H9 (cell line): ENCODE results near the gene RIIAD1. TPM values are rescaled to one million over a fixed set of nuclear protein-coding genes. Genes with fewer than 3 reads are reported as not detected.

ENCODE experiments used
- DNase-seq: peaks from one replicate; pipeline ENCODE4 v3.0.0-alpha.2; 2017
- H2AFZ ChIP-seq: one replicate; pipeline ENCODE4 v1.6.1; 2013; ENCODE audit warnings: mild to moderate bottlenecking, low read length, control low read depth, moderate library complexity
- H2AK5ac ChIP-seq: 2 replicates; pipeline ENCODE4 v1.6.1; 2013; ENCODE audit warnings: low read length, control low read depth, mixed read lengths; ENCODE audit not compliant: insufficient read length
- H2BK120ac ChIP-seq: one replicate; pipeline ENCODE4 v1.6.1; 2013; ENCODE audit warnings: low read depth, mild to moderate bottlenecking, low read length, control low read depth, inconsistent platforms; ENCODE audit not compliant: poor library complexity, severe bottlenecking
- H2BK12ac ChIP-seq: 2 replicates; pipeline ENCODE4 v1.6.1; 2013; ENCODE audit warnings: low read length, control low read depth, mixed read lengths, low read depth; ENCODE audit not compliant: insufficient read length
- H2BK15ac ChIP-seq: 2 replicates; pipeline ENCODE4 v1.6.1; 2013; ENCODE audit warnings: low read depth, low read length, control low read depth
- H2BK20ac ChIP-seq: one replicate; pipeline ENCODE4 v1.6.1; 2013; ENCODE audit warnings: low read depth, mild to moderate bottlenecking, low read length, control low read depth, inconsistent platforms; ENCODE audit not compliant: poor library complexity, severe bottlenecking
- H2BK5ac ChIP-seq: 2 replicates; pipeline ENCODE4 v1.6.1; 2013; ENCODE audit warnings: low read length, control low read depth, mixed read lengths; ENCODE audit not compliant: insufficient read length
- H3K14ac ChIP-seq: 2 replicates; pipeline ENCODE4 v1.6.1; 2013; ENCODE audit warnings: low read length, control low read depth; ENCODE audit not compliant: insufficient read depth
- H3K18ac ChIP-seq: 2 replicates; pipeline ENCODE4 v1.6.1; 2013; ENCODE audit warnings: low read depth, mild to moderate bottlenecking, mixed read lengths, low read length, control low read depth; ENCODE audit not compliant: insufficient read length
- H3K23ac ChIP-seq: 2 replicates; pipeline ENCODE4 v1.6.1; 2013; ENCODE audit warnings: low read length, control low read depth, mixed read lengths, low read depth; ENCODE audit not compliant: insufficient read length
- H3K23me2 ChIP-seq: 2 replicates; pipeline ENCODE4 v1.6.1; 2013; ENCODE audit warnings: low read depth, mild to moderate bottlenecking, mixed read lengths, low read length, control low read depth; ENCODE audit not compliant: insufficient read length, poor library complexity, severe bottlenecking
- H3K27ac ChIP-seq: 2 replicates; pipeline ENCODE4 v1.5.1; 2013; ENCODE audit warnings: low read length, control low read depth, mixed read lengths, low read depth; ENCODE audit not compliant: insufficient read length
- H3K27me3 ChIP-seq: 2 replicates; pipeline ENCODE4 v1.6.1; 2013; ENCODE audit warnings: low read length, control low read depth, inconsistent platforms; ENCODE audit not compliant: insufficient read depth
- H3K4ac ChIP-seq: 2 replicates; pipeline ENCODE4 v1.6.1; 2013; ENCODE audit warnings: low read depth, mild to moderate bottlenecking, control low read depth, inconsistent platforms, low read length, moderate library complexity
- H3K4me1 ChIP-seq: 2 replicates; pipeline ENCODE4 v1.6.1; 2013; ENCODE audit warnings: low read length, control low read depth, inconsistent platforms; ENCODE audit not compliant: insufficient read depth
- H3K4me2 ChIP-seq: 2 replicates; pipeline ENCODE4 v1.6.1; 2013; ENCODE audit warnings: low read length, control low read depth, mixed read lengths; ENCODE audit not compliant: insufficient read length, insufficient read depth
- H3K56ac ChIP-seq: 2 replicates; pipeline ENCODE4 v1.6.1; 2013; ENCODE audit warnings: low read depth, mild to moderate bottlenecking, mixed read lengths, low read length, control low read depth; ENCODE audit not compliant: insufficient read length
- H3K79me1 ChIP-seq: 2 replicates; pipeline ENCODE4 v1.6.1; 2013; ENCODE audit warnings: low read depth, mild to moderate bottlenecking, moderate library complexity, low read length, control low read depth, inconsistent platforms; ENCODE audit not compliant: insufficient read depth, poor library complexity, severe bottlenecking
- H3K79me2 ChIP-seq: 2 replicates; pipeline ENCODE4 v1.6.1; 2013; ENCODE audit warnings: low read length, control low read depth, inconsistent platforms; ENCODE audit not compliant: insufficient read depth
- H3K9ac ChIP-seq: 2 replicates; pipeline ENCODE4 v1.6.1; 2013; ENCODE audit warnings: low read length, control low read depth, mixed read lengths; ENCODE audit not compliant: insufficient read length; ENCODE audit errors: extremely low read depth
- H3K9me3 ChIP-seq: one replicate; pipeline ENCODE4 v1.6.1; 2013; ENCODE audit warnings: low read depth, low read length, inconsistent platforms; ENCODE audit not compliant: control insufficient read depth
- H3T11ph ChIP-seq: one replicate; pipeline ENCODE4 v1.6.1; 2013; ENCODE audit warnings: mild to moderate bottlenecking, low read length, control low read depth, inconsistent platforms
- H4K20me1 ChIP-seq: one replicate; pipeline ENCODE4 v1.6.1; 2013; ENCODE audit not compliant: control insufficient read depth, insufficient read length, insufficient read depth
- H4K5ac ChIP-seq: 2 replicates; pipeline ENCODE4 v1.6.1; 2013; ENCODE audit warnings: low read depth, mild to moderate bottlenecking, mixed read lengths, low read length, control low read depth; ENCODE audit not compliant: insufficient read length
- H4K8ac ChIP-seq: replicated peaks from 2 replicates; pipeline ENCODE4 v1.6.1; 2013; ENCODE audit warnings: low read length, control low read depth, mixed read lengths, low read depth; ENCODE audit not compliant: insufficient read length
- H4K91ac ChIP-seq: 2 replicates; pipeline ENCODE4 v1.6.1; 2013; ENCODE audit warnings: low read depth, mild to moderate bottlenecking, moderate library complexity, mixed read lengths, low read length, control low read depth; ENCODE audit not compliant: insufficient read length
- H3K27ac Mint-ChIP-seq, 3 experiments: 2 replicates in 2 of 3; 3 replicates in 1 of 3; pipeline ENCODE4 v1.8.0; 2020 to 2021; ENCODE audit warnings: mixed read lengths in 3 of 3, mild to moderate bottlenecking in 1 of 3, moderate library complexity in 1 of 3
- H3K27me3 Mint-ChIP-seq: 2 replicates; pipeline ENCODE4 v1.8.0; 2021; ENCODE audit warnings: low read depth, mild to moderate bottlenecking, moderate library complexity, mixed read lengths
- H3K36me3 Mint-ChIP-seq, 3 experiments: 2 replicates in 2 of 3; 3 replicates in 1 of 3; pipeline ENCODE4 v1.8.0; 2020 to 2021; ENCODE audit warnings: low read depth in 3 of 3, mixed read lengths in 3 of 3; ENCODE audit not compliant: insufficient read depth in 1 of 3
- H3K4me1 Mint-ChIP-seq, 2 experiments: 2 replicates each; pipeline ENCODE4 v1.8.0; 2020; ENCODE audit warnings: mixed read lengths in 2 of 2
- H3K4me3 Mint-ChIP-seq, 2 experiments: 2 replicates in 1 of 2; 3 replicates in 1 of 2; pipeline ENCODE4 v1.8.0; 2020 to 2021; ENCODE audit warnings: mild to moderate bottlenecking in 2 of 2, mixed read lengths in 2 of 2, moderate library complexity in 1 of 2
- H3K9me3 Mint-ChIP-seq, 2 experiments: 2 replicates in 1 of 2; 3 replicates in 1 of 2; pipeline ENCODE4 v1.8.0; 2020; ENCODE audit warnings: mild to moderate bottlenecking in 2 of 2, mixed read lengths in 2 of 2, moderate library complexity in 1 of 2
- WGBS: extraction: QIAGEN DNeasy Blood & Tissue Kit; methylation state at CpG from one replicate; pipeline ENCODE4 v1.1.7; 2013; ENCODE audit warnings: missing lambda C conversion rate, low lambda C conversion rate, mixed read lengths; ENCODE audit not compliant: insufficient read length; ENCODE audit errors: extremely low coverage; 5-methylcytosine and 5-hydroxymethylcytosine counted together
- total RNA-seq: library from RNA; stranded (reverse); gene quantifications from 2 replicates; pipeline ENCODE4 v1.2.1, GENCODE V29; 2021
- TF ChIP-seq, protein P1 (sequence below): fragments of 200-600 bp; sonication (generic); conservative IDR thresholded peaks from 3 replicates; pipeline ENCODE4 v1.8.0; 2021; ENCODE audit warnings: antibody characterized with exemption, mild to moderate bottlenecking

Gene RIIAD1
- total RNA-seq, 1 experiment from 2014 or later = 1.4 TPM

DNA sequence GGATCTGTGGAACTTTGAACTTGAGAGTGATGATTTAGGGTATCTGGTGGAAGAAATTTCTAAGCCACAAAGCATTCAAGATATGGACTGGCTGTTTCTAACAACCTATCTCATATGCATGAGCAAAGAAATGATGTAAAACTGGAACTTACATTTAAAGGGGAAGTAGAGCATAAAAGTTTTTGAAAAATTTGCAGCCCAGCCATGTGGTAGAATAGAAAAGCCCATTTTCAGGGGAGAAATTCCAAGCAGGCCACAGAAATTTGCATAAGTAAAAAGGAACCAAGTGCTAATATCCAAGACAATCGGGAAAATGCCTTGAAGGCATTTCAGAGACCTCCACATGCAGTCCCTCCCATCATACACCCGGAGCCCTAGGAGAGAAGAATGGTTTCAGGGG lies 15.7 kb downstream of the RIIAD1 start:
- Histone ChIP-seq H3K23ac (no peak overlapping the region), H3T11ph (no peak overlapping the region), H3K79me2 (no peaks in the 10 kb centered on the region), H4K8ac (no peak overlapping the region), H2BK15ac (no peak overlapping the region), H3K27me3 (no peaks in the 10 kb centered on the region), H4K5ac (no peak overlapping the region), H4K20me1 (no peaks in the 10 kb centered on the region), H2BK5ac (no peak overlapping the region), H3K4me1 (no peaks in the 10 kb centered on the region), H2BK12ac (no peak overlapping the region), H3K27ac (no peak overlapping the region), H2AK5ac (no peak overlapping the region), H3K79me1 (no peaks in the 10 kb centered on the region), H3K4ac (no peak overlapping the region), H4K91ac (no peak overlapping the region), H3K23me2 (no peaks in the 10 kb centered on the region), H3K9me3 (peaks cover 16% of the 10 kb centered on the region), H2AFZ (no peak overlapping the region), H3K18ac (no peak overlapping the region), H3K9ac (no peak overlapping the region), H3K56ac (no peak overlapping the region), H3K4me2 (no peak overlapping the region), H2BK20ac (no peak overlapping the region), H3K14ac (no peak overlapping the region), H2BK120ac (no peak overlapping the region)
- no CpG with 5 or more reads among the region's 2 CpGs for WGBS
- DNase-seq = no peak
- peaks cover 10 to 12% of the 10 kb centered on the region in 2 experiments for H3K4me1 Mint-ChIP-seq
- peaks cover 18 to 27% of the 10 kb centered on the region in 2 experiments for H3K9me3 Mint-ChIP-seq
- TF ChIP-seq, protein P1, sequence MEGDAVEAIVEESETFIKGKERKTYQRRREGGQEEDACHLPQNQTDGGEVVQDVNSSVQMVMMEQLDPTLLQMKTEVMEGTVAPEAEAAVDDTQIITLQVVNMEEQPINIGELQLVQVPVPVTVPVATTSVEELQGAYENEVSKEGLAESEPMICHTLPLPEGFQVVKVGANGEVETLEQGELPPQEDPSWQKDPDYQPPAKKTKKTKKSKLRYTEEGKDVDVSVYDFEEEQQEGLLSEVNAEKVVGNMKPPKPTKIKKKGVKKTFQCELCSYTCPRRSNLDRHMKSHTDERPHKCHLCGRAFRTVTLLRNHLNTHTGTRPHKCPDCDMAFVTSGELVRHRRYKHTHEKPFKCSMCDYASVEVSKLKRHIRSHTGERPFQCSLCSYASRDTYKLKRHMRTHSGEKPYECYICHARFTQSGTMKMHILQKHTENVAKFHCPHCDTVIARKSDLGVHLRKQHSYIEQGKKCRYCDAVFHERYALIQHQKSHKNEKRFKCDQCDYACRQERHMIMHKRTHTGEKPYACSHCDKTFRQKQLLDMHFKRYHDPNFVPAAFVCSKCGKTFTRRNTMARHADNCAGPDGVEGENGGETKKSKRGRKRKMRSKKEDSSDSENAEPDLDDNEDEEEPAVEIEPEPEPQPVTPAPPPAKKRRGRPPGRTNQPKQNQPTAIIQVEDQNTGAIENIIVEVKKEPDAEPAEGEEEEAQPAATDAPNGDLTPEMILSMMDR = no peak
- H3K27me3 Mint-ChIP-seq = peaks cover 5% of the 10 kb centered on the region
- H3K4me3 Mint-ChIP-seq = no peak overlapping the region
- peaks cover 7 to 22% (median 18%) of the 10 kb centered on the region in 3 experiments; a peak in 5 of 7 replicates for H3K36me3 Mint-ChIP-seq
- no peak overlapping the region for H3K27ac Mint-ChIP-seq
